Activated CD4-positive, alpha-beta T cell treated with anti-CD3 and anti-CD28 coated beads, Interleukin-2, amount 50 U/mL, for 4 hours (primary cell): ENCODE data around the gene ARID1B.

ENCODE experiments used
- DNase-seq, 2 experiments: peaks; one replicate each; pipeline ENCODE4 v3.0.0-alpha.2; 2020

The ARID1B gene

GRCh38 chr6:157203312-157203744 lies 426.1 kb downstream of the ARID1B start:
- no peak for DNase-seq

- no peak for DNase-seq
These were observed 426.6 kb downstream of the ARID1B start for GRCh38 chr6:157203764-157204163.

GRCh38 chr6:157205473-157206358 lies 428.5 kb downstream of the ARID1B start:
- no peak for DNase-seq

- no peak for DNase-seq
These were observed 429.2 kb downstream of the ARID1B start for GRCh38 chr6:157206359-157206815.

GRCh38 chr6:157207521-157208076 lies 430.4 kb downstream of the ARID1B start:
- no peak for DNase-seq

GRCh38 chr6:157209865-157210530 lies 432.8 kb downstream of the ARID1B start:
- no peak for DNase-seq

GRCh38 chr6:157210954-157211353 lies 433.8 kb downstream of the ARID1B start:
- DNase-seq, result no peak

GRCh38 chr6:157211603-157212455 lies 434.7 kb downstream of the ARID1B start:
- DNase-seq, result no peak

GRCh38 chr6:157213426-157213825 lies 436.2 kb downstream of the ARID1B start:
- no peak for DNase-seq

GRCh38 chr6:157213907-157214565 lies 436.9 kb downstream of the ARID1B start:
- DNase-seq, result no peak

GRCh38 chr6:157215717-157216116 lies 438.5 kb downstream of the ARID1B start:
- DNase-seq, result no peak

- no peak for DNase-seq
These were observed 439.4 kb downstream of the ARID1B start for GRCh38 chr6:157216570-157216969.

- DNase-seq, result no peak
These were observed 440.2 kb downstream of the ARID1B start for GRCh38 chr6:157217198-157217893.

GRCh38 chr6:157217894-157218370 lies 440.8 kb downstream of the ARID1B start:
- no peak for DNase-seq

- no peak for DNase-seq
These were observed 441.4 kb downstream of the ARID1B start for GRCh38 chr6:157218371-157219198.

GRCh38 chr6:157219201-157220200 lies 442.3 kb downstream of the ARID1B start:
- DNase-seq, result no peak

GRCh38 chr6:157220485-157220884 lies 443.3 kb downstream of the ARID1B start:
- DNase-seq, result no peak

GRCh38 chr6:157221049-157221816 lies 444.1 kb downstream of the ARID1B start:
- peak; percentile 77 to 79 for DNase-seq
